Endodermal cell (in vitro differentiated cells): ENCODE results near the gene PDE6B. TPM values are rescaled to one million over a fixed set of nuclear protein-coding genes. Genes with fewer than 3 reads are reported as not detected.

Experiments used
- DNase-seq: peaks from one replicate; pipeline ENCODE4 v3.0.0-alpha.2; 2017
- H3K27ac ChIP-seq: 2 replicates; pipeline ENCODE4 v1.5.1; 2013; ENCODE audit warnings: mild to moderate bottlenecking, low read depth, low read length, moderate library complexity
- H3K27me3 ChIP-seq: 2 replicates; pipeline ENCODE4 v1.6.1; 2013; ENCODE audit warnings: mild to moderate bottlenecking, low read length, moderate library complexity; ENCODE audit not compliant: insufficient read depth, control insufficient read depth, poor library complexity, severe bottlenecking
- H3K36me3 ChIP-seq: 2 replicates; pipeline ENCODE4 v1.7.0; 2013; ENCODE audit warnings: mild to moderate bottlenecking, low read length, moderate library complexity; ENCODE audit not compliant: control insufficient read depth, insufficient read depth
- H3K4me1 ChIP-seq: one replicate; pipeline ENCODE4 v1.7.0; 2013; ENCODE audit warnings: low read length; ENCODE audit not compliant: control insufficient read depth, insufficient read depth
- H3K4me3 ChIP-seq: 2 replicates; pipeline ENCODE4 v1.5.1; 2013; ENCODE audit warnings: mild to moderate bottlenecking, low read length, moderate library complexity
- H3K9ac ChIP-seq: 2 replicates; pipeline ENCODE4 v1.6.1; 2013; ENCODE audit warnings: mild to moderate bottlenecking, low read length, moderate library complexity; ENCODE audit not compliant: poor library complexity, severe bottlenecking; ENCODE audit errors: extremely low read depth
- H3K9me3 ChIP-seq: 2 replicates; pipeline ENCODE4 v1.6.1; 2013; ENCODE audit warnings: mild to moderate bottlenecking, low read length, moderate library complexity; ENCODE audit not compliant: control insufficient read depth
- H3K27ac Mint-ChIP-seq: 2 replicates; pipeline ENCODE4 v1.8.0; 2020; ENCODE audit warnings: mixed read lengths
- H3K27me3 Mint-ChIP-seq: 2 replicates; pipeline ENCODE4 v1.8.0; 2021; ENCODE audit warnings: mild to moderate bottlenecking, mixed read lengths; ENCODE audit not compliant: insufficient read depth
- H3K36me3 Mint-ChIP-seq: 2 replicates; pipeline ENCODE4 v1.8.0; 2020; ENCODE audit warnings: low read depth, mixed read lengths
- H3K4me1 Mint-ChIP-seq: 2 replicates; pipeline ENCODE4 v1.8.0; 2020; ENCODE audit warnings: mixed read lengths
- H3K4me3 Mint-ChIP-seq: 2 replicates; pipeline ENCODE4 v1.8.0; 2020; ENCODE audit warnings: mild to moderate bottlenecking, moderate library complexity, mixed read lengths
- H3K9me3 Mint-ChIP-seq: 2 replicates; pipeline ENCODE4 v1.8.0; 2020; ENCODE audit warnings: mild to moderate bottlenecking, mixed read lengths
- CTCF ChIP-seq: fragments of 200-600 bp; sonication (generic); conservative IDR thresholded peaks from 2 replicates; pipeline ENCODE4 v1.5.0; 2021; ENCODE audit warnings: antibody characterized with exemption, mild to moderate bottlenecking
- WGBS, 2 experiments: methylation state at CpG; one replicate each; pipeline versions ENCODE4 v1.1.5 to v1.1.7; 2013; ENCODE audit warnings: missing lambda C conversion rate in 2 of 2, mixed read lengths in 1 of 2; ENCODE audit not compliant: insufficient coverage in 1 of 2, insufficient read length in 1 of 2; 5-methylcytosine and 5-hydroxymethylcytosine counted together
- total RNA-seq, 2 donors: library from RNA; stranded (reverse); fragmentation: NEBNext Ultra II Directional in 1 of 2; extraction: Animal tissue kit (Norgen Biotek cat#: 25700) in 1 of 2; gene quantifications; 2 replicates in 1 of 2; 3 replicates in 1 of 2; pipeline ENCODE4 v1.2.1, GENCODE V29; 2021

The PDE6B gene
- total RNA-seq, 2 donors from 2014 or later: 12.4 to 14.6 TPM

- Histone ChIP-seq H3K4me1 (peaks cover 3% of the 10 kb centered on the region), H3K9me3 (no peaks in the 10 kb centered on the region), H3K36me3 (no peaks in the 10 kb centered on the region), H3K9ac (no peak overlapping the region), H3K4me3 (peak overlapping the region; percentile 27), H3K27ac (no peak overlapping the region), H3K27me3 (no peaks in the 10 kb centered on the region)
- Mint-ChIP-seq H3K9me3 (no peaks in the 10 kb centered on the region), H3K27ac (no peak overlapping the region), H3K36me3 (peaks cover 5% of the 10 kb centered on the region), H3K27me3 (no peaks in the 10 kb centered on the region), H3K4me1 (peaks cover 7% of the 10 kb centered on the region), H3K4me3 (peak overlapping the region; percentile 53)
- 82 to 84% methylated on average over 15 to 26 of the region's 26 CpGs for WGBS, 2 experiments
- peak; percentile 88 for DNase-seq
- TF ChIP-seq CTCF: no peak
These were observed 62.8 kb downstream of the PDE6B start for GRCh38 chr4:687971-688853.

- DNase-seq: peak; percentile 85
- no peak within 1 kb of the TSS for H3K9ac ChIP-seq
- 21 to 36% methylated on average over 22 to 59 of the region's 59 CpGs for WGBS, 2 experiments
- no peaks in the 10 kb centered on the region for H3K36me3 ChIP-seq
- H3K4me3 Mint-ChIP-seq: peak within 1 kb of the TSS; percentile 53
- H3K4me1 ChIP-seq: peaks cover 3% of the 10 kb centered on the region
- H3K27me3 ChIP-seq: no peaks in the 10 kb centered on the region
- no peaks in the 10 kb centered on the region for H3K27me3 Mint-ChIP-seq
- H3K9me3 Mint-ChIP-seq: no peaks in the 10 kb centered on the region
- peaks cover 10% of the 10 kb centered on the region for H3K4me1 Mint-ChIP-seq
- H3K36me3 Mint-ChIP-seq: peaks cover 5% of the 10 kb centered on the region
- TF ChIP-seq CTCF: peak; percentile 31
- peak within 1 kb of the TSS; percentile 27 for H3K4me3 ChIP-seq
- no peaks in the 10 kb centered on the region for H3K9me3 ChIP-seq
- no peak within 1 kb of the TSS for H3K27ac Mint-ChIP-seq
- H3K27ac ChIP-seq: no peak within 1 kb of the TSS
These were observed 63.7 kb downstream of the PDE6B start, which contains the start of gene SLC49A3 for GRCh38 chr4:688854-689681. TSS of gene SLC49A3 (minus strand) at chr4:689151. CDS start at chr4:689127, 24 bp downstream.

DNA sequence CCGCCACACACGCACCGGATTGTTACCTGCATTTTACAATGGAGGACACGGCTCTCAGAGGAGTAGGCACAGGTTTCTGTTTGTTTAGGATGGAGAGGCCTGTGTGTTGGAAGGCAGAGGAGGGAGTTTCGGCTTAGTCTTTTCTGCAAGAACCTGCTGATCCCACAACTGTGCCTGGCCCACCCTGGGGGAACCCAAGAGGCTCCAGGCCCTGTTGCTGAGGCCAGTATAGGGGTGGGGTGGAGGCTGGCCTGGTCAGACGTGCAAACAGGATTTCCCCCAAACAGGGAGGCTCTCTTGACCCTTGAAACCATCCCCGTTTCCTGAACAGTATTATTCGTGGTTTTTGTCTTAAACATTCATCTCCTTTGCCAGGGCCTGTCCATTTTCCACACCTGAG is 64.3 kb downstream of the PDE6B start:
- Histone ChIP-seq H3K9ac (no peak overlapping the region), H3K27me3 (no peaks in the 10 kb centered on the region), H3K4me1 (peaks cover 3% of the 10 kb centered on the region), H3K36me3 (no peaks in the 10 kb centered on the region), H3K27ac (no peak overlapping the region), H3K9me3 (no peaks in the 10 kb centered on the region), H3K4me3 (peak overlapping the region; percentile 27)
- H3K4me1 Mint-ChIP-seq: peaks cover 10% of the 10 kb centered on the region
- TF ChIP-seq CTCF: no peak
- H3K27ac Mint-ChIP-seq: no peak overlapping the region
- DNase-seq: no peak
- no peaks in the 10 kb centered on the region for H3K9me3 Mint-ChIP-seq
- WGBS, 2 experiments: 88 to 91% methylated on average over 7 to 8 of the region's 8 CpGs
- peaks cover 5% of the 10 kb centered on the region for H3K36me3 Mint-ChIP-seq
- peak overlapping the region; percentile 53 for H3K4me3 Mint-ChIP-seq
- H3K27me3 Mint-ChIP-seq: no peaks in the 10 kb centered on the region
